Astrocyte of the spinal cord (primary cell): ENCODE results near the gene VAMP5.
"Not testable (repeated sequence)": the region's sequence is repeated elsewhere in the genome, so short reads cannot be mapped to it uniquely, and the experiment has no call there.

ENCODE experiments used
- DNase-seq: peaks from one replicate; pipeline ENCODE4 v3.0.0; 2011; ENCODE audit warnings: low read depth, low spot score
- H3K4me3 ChIP-seq: 2 replicates; pipeline ENCODE4 v1.5.1; 2011; ENCODE audit warnings: low read depth, mild to moderate bottlenecking, low read length, moderate library complexity
- in situ Hi-C: cut with HindIII; loops from 2 replicates; pipeline ENCODE4 v1.10.0; 2017; ENCODE audit warnings: low sequenced_read_pairs
- TF ChIP-seq, protein P1 (sequence below): IDR thresholded peaks from 2 replicates; pipeline ENCODE4 v1.5.1; 2012; ENCODE audit warnings: low read depth, mild to moderate bottlenecking, low read length, inconsistent platforms

VAMP5 gene

DNA sequence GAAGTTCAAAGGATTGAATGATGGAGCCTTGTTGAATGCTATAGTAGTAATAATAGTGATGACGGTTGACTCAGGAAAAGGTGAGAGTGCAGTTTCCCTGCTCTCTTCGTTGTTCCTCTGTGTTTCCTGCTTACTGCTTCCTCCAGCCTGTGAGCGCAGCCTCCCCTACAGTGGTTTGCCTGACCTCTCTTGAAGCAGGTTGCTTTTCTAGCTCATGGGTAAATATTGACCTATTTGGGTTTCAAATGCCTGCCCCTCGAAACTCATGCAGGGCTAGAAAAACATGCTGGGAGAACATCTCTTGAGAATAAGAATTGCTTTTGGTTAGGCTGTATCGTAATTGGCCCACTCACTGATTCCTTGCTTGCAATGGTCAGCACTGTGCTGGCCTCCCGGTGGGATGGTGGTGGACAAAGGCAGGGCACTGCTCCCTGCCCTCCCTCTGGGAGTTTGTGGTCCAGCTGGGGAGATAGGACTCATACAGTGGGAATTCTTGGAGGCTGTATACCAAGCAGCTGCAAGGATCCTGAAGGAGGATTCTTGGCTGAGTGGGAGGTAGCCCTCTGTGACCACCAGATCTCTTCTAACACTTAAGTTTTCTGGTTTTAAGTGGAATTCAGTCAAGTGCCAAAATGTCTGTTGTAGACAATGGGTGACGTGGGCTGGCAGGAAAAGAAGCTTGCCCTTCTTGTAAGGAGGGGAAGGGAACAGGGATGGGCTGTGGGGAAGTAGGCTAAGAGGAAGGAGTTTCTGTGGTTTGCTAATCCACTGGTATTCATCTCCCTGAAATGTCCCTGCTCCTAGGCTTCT is 6.0 kb downstream of the VAMP5 start:
- TF ChIP-seq, protein P1, sequence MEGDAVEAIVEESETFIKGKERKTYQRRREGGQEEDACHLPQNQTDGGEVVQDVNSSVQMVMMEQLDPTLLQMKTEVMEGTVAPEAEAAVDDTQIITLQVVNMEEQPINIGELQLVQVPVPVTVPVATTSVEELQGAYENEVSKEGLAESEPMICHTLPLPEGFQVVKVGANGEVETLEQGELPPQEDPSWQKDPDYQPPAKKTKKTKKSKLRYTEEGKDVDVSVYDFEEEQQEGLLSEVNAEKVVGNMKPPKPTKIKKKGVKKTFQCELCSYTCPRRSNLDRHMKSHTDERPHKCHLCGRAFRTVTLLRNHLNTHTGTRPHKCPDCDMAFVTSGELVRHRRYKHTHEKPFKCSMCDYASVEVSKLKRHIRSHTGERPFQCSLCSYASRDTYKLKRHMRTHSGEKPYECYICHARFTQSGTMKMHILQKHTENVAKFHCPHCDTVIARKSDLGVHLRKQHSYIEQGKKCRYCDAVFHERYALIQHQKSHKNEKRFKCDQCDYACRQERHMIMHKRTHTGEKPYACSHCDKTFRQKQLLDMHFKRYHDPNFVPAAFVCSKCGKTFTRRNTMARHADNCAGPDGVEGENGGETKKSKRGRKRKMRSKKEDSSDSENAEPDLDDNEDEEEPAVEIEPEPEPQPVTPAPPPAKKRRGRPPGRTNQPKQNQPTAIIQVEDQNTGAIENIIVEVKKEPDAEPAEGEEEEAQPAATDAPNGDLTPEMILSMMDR: no peak
- no peak overlapping the region for H3K4me3 ChIP-seq
- in situ Hi-C loops: no loop called here
- peak; percentile 98 for DNase-seq

DNA sequence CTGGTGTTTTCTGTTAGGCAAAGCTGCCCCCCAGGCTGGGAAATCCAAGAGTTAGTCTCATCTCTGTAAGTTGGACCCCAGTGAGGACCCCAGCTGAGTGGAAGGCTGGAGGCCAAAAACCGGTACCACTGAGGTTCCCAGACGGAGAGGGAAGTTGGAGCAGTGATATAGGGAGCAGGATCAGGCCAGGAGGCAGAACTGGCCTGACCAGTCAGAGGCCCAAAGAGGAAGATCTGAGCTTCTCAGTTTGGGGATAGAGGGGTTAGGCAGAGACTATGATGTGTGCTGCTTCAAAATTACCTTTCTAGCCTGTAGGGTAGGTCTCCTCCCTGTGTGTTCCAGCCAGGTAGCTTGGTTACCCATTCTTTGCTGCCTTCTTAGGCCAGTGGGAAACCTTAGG is 6.7 kb downstream of the VAMP5 start:
- DNase-seq: no peak
- TF ChIP-seq, protein P1: no peak
- no peak overlapping the region for H3K4me3 ChIP-seq
- in situ Hi-C loops: no loop called here

DNA sequence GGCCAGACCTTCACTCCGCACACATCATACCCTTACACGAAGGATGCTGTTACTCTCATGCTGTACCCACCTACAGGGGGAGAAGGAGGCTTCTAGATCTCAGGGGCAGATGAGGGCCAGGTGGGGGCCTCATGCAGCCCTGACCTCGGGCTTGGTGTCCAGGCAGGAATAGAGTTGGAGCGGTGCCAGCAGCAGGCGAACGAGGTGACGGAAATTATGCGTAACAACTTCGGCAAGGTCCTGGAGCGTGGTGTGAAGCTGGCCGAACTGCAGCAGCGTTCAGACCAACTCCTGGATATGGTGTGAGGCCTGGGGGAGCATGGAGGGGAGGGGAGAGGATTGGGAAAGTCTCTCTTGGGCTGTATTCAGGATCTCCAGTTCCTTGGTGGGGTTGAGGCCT is 7.3 kb downstream of the VAMP5 start:
- DNase-seq: no peak
- in situ Hi-C loops: no loop called here
- TF ChIP-seq, protein P1: no peak
- H3K4me3 ChIP-seq: no peak overlapping the region

DNA sequence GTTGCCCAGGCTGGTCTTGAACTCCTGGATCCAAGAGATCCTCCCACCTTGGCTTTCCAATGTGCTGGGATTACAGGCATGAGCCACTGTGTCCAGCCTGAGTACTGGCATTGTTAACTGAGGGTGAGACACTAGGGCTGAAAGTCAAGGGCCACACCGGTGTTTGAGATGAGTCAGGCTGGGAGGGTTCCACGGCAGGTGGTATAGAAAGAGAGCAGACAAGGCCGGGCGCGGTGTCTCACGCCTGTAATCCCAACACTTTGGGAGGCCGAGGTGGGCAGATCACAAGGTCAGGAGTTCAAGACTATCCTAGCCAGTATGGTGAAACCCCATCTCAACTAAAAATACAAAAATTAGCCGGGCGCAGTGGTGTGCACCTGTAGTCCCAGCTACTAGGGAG is 8.1 kb downstream of the VAMP5 start:
- DNase-seq, H3K4me3 ChIP-seq, in situ Hi-C loops: not testable (repeated sequence)

DNA sequence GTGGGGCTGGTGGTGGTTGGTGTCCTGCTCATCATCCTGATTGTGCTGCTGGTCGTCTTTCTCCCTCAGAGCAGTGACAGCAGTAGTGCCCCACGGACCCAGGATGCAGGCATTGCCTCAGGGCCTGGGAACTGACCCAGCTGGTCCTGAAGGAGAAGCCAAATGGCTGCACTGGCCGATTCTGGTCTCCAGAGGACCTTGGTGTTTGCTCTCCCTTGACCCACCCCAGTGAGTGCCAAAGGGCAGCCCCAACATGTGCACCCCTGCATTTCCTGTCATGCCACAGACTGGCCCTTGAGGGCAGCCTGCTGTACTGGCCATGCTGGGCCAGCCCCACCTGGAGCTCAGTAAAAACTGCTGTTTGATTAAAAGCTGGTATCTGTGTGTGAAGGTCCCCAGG is 8.8 kb downstream of the VAMP5 start:
- no peak for DNase-seq
- in situ Hi-C loops: no loop called here
- TF ChIP-seq, protein P1: no peak
- H3K4me3 ChIP-seq: no peak overlapping the region

DNA sequence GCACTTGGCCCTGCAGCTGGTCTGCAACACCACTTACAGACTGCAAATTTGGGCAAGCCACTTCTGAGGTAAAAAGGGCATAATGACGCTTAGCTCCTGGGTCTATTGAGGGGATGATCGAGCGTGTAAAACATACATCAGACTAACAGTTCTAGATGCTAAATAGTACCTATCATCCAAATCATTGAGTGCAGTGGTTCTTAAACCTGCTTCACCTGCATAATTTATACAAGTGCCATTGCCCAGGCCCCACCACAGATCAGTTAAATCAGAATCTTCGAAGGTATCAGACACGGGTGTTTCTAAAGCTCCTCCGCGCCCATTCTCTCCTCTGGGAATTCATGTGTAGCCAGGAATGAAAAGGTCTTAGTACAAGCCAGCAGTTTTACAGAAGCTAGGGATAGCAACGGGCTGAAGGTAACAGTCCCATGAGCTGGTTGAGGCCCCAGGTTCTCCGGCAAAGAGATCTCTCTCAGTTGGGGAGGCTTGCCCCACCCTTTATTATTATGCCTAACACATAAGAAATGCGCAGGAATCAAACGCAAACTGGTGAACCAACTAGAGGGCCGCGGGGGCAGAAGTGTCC is 10.6 kb downstream of the VAMP5 start:
- in situ Hi-C loops: no loop called here
- no peak for DNase-seq
- TF ChIP-seq, protein P1: no peak
- H3K4me3 ChIP-seq: peak overlapping the region; percentile 98

DNA sequence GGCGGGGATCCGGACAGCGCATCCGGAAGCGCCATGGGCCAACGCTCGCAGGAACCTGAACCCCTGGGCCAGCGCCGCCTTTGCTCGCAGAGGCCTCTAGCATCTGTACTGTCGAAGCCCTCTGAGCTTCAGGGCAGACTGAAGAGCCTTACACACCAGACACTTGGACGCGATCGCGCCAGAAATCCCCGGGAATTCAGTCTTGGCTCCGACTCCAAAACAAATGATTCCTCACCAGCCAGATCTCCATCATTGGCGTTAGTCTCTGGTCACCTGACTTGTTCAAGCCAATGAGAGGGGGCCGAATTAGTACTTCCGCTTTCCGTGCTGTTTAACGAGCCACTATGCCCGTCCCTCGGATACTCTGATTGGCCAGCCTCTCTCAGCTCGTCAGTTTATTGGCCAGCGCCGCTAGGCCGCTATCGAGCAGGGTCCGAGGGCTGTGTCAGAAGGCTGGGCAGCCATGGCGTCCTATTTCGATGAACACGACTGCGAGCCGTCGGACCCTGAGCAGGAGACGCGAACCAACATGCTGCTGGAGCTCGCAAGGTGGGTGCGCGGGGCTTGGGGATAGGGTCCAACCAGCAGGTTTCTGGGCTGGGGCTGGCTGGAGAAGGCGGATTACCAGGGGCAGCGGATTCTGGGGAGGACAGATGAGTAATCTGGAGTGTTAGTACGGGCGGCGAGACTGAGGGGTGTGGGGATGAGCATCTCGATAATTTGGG is 11.2 kb downstream of the VAMP5 start, which contains the start of gene RNF181:
Gene RNF181, plus strand, starts transcription at position 445 of the 725 bp plus-strand sequence. Its CDS starts 19 bp downstream, at position 464.
- TF ChIP-seq, protein P1: no peak
- peak within 1 kb of the TSS; percentile 98 for H3K4me3 ChIP-seq
- in situ Hi-C loops: no loop called here
- peak; percentile 98 for DNase-seq
